OCI-LY1 (cell line): ENCODE data around the gene TEDC1.

Experiments used
- H2AFZ ChIP-seq: fragments of 200-600 bp; sonication (generic), shearing (Covaris generic); 2 replicates; pipeline ENCODE4 v1.6.0; 2014; ENCODE audit warnings: antibody characterized with exemption, mild to moderate bottlenecking, low read length
- H3F3A ChIP-seq: fragments of 200-600 bp; sonication (generic), shearing (Covaris generic); 2 replicates; pipeline ENCODE4 v1.6.0; 2014; ENCODE audit warnings: mild to moderate bottlenecking, antibody characterized with exemption, low read length, moderate library complexity; ENCODE audit not compliant: insufficient read depth
- H3K27ac ChIP-seq: fragments of 200-600 bp; sonication (generic); 2 replicates; pipeline ENCODE4 v1.5.1; 2014; ENCODE audit warnings: low read length, mixed run types, mild to moderate bottlenecking, low read depth; ENCODE audit not compliant: poor library complexity, severe bottlenecking
- H3K27me3 ChIP-seq: fragments of 200-600 bp; sonication (generic); 2 replicates; pipeline ENCODE4 v1.6.0; 2014; ENCODE audit warnings: antibody characterized with exemption, mild to moderate bottlenecking, low read length, moderate library complexity; ENCODE audit not compliant: insufficient read depth
- H3K36me3 ChIP-seq: fragments of 200-600 bp; sonication (generic); 2 replicates; pipeline ENCODE4 v1.6.1; 2014; ENCODE audit warnings: mild to moderate bottlenecking, antibody characterized with exemption, low read length, moderate library complexity, mixed read lengths; ENCODE audit not compliant: insufficient read depth
- H3K4me1 ChIP-seq: fragments of 200-600 bp; sonication (generic); 2 replicates; pipeline ENCODE4 v1.5.1; 2014; ENCODE audit warnings: mild to moderate bottlenecking, low read length, moderate library complexity; ENCODE audit not compliant: insufficient read depth, severe bottlenecking
- H3K4me2 ChIP-seq: fragments of 200-600 bp; sonication (generic), shearing (Covaris generic); 2 replicates; pipeline ENCODE4 v1.6.1; 2014; ENCODE audit warnings: low read length
- H3K4me3 ChIP-seq: fragments of 200-600 bp; sonication (generic); 2 replicates; pipeline ENCODE4 v1.5.1; 2014; ENCODE audit warnings: low read length, low read depth, mild to moderate bottlenecking, mixed read lengths; ENCODE audit not compliant: poor library complexity, severe bottlenecking
- H3K79me2 ChIP-seq: fragments of 200-600 bp; shearing (Covaris generic); 2 replicates; pipeline ENCODE4 v1.6.1; 2016; ENCODE audit warnings: mixed run types, low read length, mixed read lengths; ENCODE audit not compliant: insufficient read depth
- H3K9ac ChIP-seq: fragments of 200-600 bp; sonication (generic), shearing (Covaris generic); 2 replicates; pipeline ENCODE4 v1.6.1; 2014; ENCODE audit warnings: mild to moderate bottlenecking, low read length, mixed read lengths
- H3K9me2 ChIP-seq: fragments of 200-600 bp; sonication (generic), shearing (Covaris generic); 2 replicates; pipeline ENCODE4 v1.6.1; 2014; ENCODE audit warnings: low read depth, mild to moderate bottlenecking, low read length, mixed read lengths
- H3K9me3 ChIP-seq: fragments of 200-600 bp; shearing (Covaris generic); 2 replicates; pipeline ENCODE4 v1.6.1; 2014; ENCODE audit warnings: low read length, mixed read lengths
- H4K20me1 ChIP-seq: fragments of 200-600 bp; sonication (generic), shearing (Covaris generic); 2 replicates; pipeline ENCODE4 v1.6.0; 2016; ENCODE audit warnings: mild to moderate bottlenecking, low read length; ENCODE audit not compliant: insufficient read depth
- CTCF ChIP-seq: fragments of 200-600 bp; sonication (generic), shearing (Covaris generic); IDR thresholded peaks from 2 replicates; pipeline ENCODE4 v1.5.1; 2017; ENCODE audit warnings: mild to moderate bottlenecking, antibody characterized with exemption, low read length, moderate library complexity, mixed read lengths
- EZH2 ChIP-seq: fragments of 200-600 bp; sonication (generic), shearing (Covaris generic); IDR thresholded peaks from 2 replicates; pipeline ENCODE4 v1.8.0; 2017; ENCODE audit warnings: borderline replicate concordance, mixed run types, mild to moderate bottlenecking, antibody characterized with exemption, low read length, moderate library complexity, mixed read lengths

Gene TEDC1

GRCh38 chr14:105537580-105538474 lies 46.8 kb downstream of the TEDC1 start:
- no peaks in the 10 kb centered on the region for H3F3A ChIP-seq
- H3K9ac ChIP-seq, result no peak overlapping the region; the same call in 1 of the 2 replicates
- H3K9me3 ChIP-seq, result peaks cover 8% of the 10 kb centered on the region; the same call in 1 of the 2 replicates
- H3K4me2 ChIP-seq, result peak overlapping the region; percentile 56
- H3K79me2 ChIP-seq, result no peaks in the 10 kb centered on the region
- peaks cover 35% of the 10 kb centered on the region for H3K27me3 ChIP-seq
- peak overlapping the region; percentile 21 for H3K4me3 ChIP-seq
- no peaks in the 10 kb centered on the region for H3K9me2 ChIP-seq
- no peak overlapping the region for H2AFZ ChIP-seq
- H3K36me3 ChIP-seq, result no peaks in the 10 kb centered on the region
- peaks cover 3% of the 10 kb centered on the region for H3K4me1 ChIP-seq
- peak; percentile 96 for TF ChIP-seq CTCF
- TF ChIP-seq EZH2, result no peak
- H4K20me1 ChIP-seq, result no peaks in the 10 kb centered on the region
- no peak overlapping the region for H3K27ac ChIP-seq

- no peaks in the 10 kb centered on the region for H4K20me1 ChIP-seq
- peaks cover 3% of the 10 kb centered on the region for H3K4me1 ChIP-seq
- H3K27ac ChIP-seq, result no peak overlapping the region
- no peaks in the 10 kb centered on the region for H3K9me2 ChIP-seq
- H3K27me3 ChIP-seq, result peaks cover 35% of the 10 kb centered on the region; the same call in 1 of the 2 replicates
- H3K9me3 ChIP-seq, result peaks cover 15% of the 10 kb centered on the region
- H3F3A ChIP-seq, result no peaks in the 10 kb centered on the region
- no peak overlapping the region for H3K9ac ChIP-seq
- no peak overlapping the region for H3K4me2 ChIP-seq
- H3K36me3 ChIP-seq, result peaks cover 5% of the 10 kb centered on the region; the same call in 1 of the 2 replicates
- TF ChIP-seq CTCF (no peak), EZH2 (no peak)
- no peak overlapping the region for H3K4me3 ChIP-seq
- no peak overlapping the region for H2AFZ ChIP-seq
- H3K79me2 ChIP-seq, result no peaks in the 10 kb centered on the region
Measured at GRCh38 chr14:105538481-105539049, 47.5 kb downstream of the TEDC1 start.

GRCh38 chr14:105540811-105541210 lies 49.8 kb downstream of the TEDC1 start:
- no peaks in the 10 kb centered on the region for H3F3A ChIP-seq
- H3K27ac ChIP-seq, result no peak overlapping the region
- peaks cover 20% of the 10 kb centered on the region for H3K9me3 ChIP-seq
- H4K20me1 ChIP-seq, result no peaks in the 10 kb centered on the region
- H3K4me3 ChIP-seq, result no peak overlapping the region
- no peaks in the 10 kb centered on the region for H3K9me2 ChIP-seq
- no peaks in the 10 kb centered on the region for H3K79me2 ChIP-seq
- TF ChIP-seq CTCF (no peak), EZH2 (no peak)
- no peak overlapping the region for H3K4me2 ChIP-seq
- no peak overlapping the region for H2AFZ ChIP-seq
- peaks cover 7% of the 10 kb centered on the region; the same call in 1 of the 2 replicates for H3K36me3 ChIP-seq
- no peak overlapping the region for H3K9ac ChIP-seq
- peaks cover 3% of the 10 kb centered on the region for H3K4me1 ChIP-seq
- H3K27me3 ChIP-seq, result peaks cover 30% of the 10 kb centered on the region; the same call in 1 of the 2 replicates
